Hepatocyte (in vitro differentiated cells): Measurements from ENCODE around the gene EXOSC7.

Source experiments
- EZH2 ChIP-seq: fragments of 200-600 bp; sonication (generic); IDR thresholded peaks from 2 replicates; pipeline ENCODE4 v1.6.1; 2016; ENCODE audit warnings: antibody characterized with exemption, mild to moderate bottlenecking, borderline replicate concordance
- EZH2phosphoT487 ChIP-seq: fragments of 200-600 bp; sonication (generic); IDR thresholded peaks from one replicate; pipeline ENCODE4 v1.6.1; 2018; ENCODE audit warnings: antibody characterized with exemption, mild to moderate bottlenecking, low read depth, moderate library complexity; ENCODE audit not compliant: unreplicated experiment, severe bottlenecking
- TF ChIP-seq, protein P1 (sequence below): fragments of 200-600 bp; sonication (generic); IDR thresholded peaks from 2 replicates; pipeline ENCODE4 v1.5.1; 2016; ENCODE audit warnings: antibody characterized with exemption, mild to moderate bottlenecking; ENCODE audit not compliant: poor library complexity

DNA sequence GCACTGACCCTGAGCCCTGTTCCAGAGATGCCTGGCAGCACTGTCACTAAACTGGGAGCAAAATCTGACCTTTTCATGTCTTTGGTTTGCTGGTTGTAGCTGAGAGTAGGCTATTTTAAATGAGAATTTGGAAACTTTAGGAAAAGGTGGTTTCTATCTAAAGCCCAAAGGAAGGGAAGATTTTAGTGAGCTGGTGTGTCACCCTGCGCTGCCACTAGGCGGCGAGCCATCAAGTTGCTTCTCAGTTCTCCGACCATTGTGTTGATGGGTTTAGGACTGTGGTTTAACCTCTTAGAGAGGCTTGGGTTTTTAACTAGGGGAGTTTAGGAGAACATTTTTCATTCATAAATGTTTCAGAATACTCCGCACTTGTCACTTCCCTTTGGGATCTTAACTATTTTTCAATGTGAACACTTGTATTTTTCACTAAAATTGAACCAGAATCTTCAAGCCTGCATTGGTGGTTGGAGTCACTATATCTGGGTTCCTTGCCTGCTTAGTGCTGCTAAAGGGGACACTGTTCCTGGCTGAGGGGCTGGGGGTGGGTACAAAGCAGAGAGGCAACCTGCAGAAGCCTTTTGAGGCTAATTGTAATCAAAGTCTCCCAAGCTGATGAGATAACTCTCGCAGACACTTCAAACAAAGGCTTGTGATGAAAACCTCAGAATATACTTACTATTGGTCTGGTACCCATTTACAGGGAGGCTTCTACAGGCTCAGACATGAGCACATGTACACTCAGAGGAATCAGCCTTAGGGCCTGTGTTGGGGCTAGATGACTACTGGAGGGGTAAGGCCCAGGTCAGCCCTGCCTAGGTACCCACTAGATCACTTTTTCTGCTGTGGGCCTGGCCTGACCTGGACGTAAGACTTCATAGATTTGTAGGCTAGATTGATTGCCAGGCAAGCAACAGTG is 16.8 kb downstream of the EXOSC7 start:
- no peak for TF ChIP-seq EZH2
- TF ChIP-seq, protein P1, sequence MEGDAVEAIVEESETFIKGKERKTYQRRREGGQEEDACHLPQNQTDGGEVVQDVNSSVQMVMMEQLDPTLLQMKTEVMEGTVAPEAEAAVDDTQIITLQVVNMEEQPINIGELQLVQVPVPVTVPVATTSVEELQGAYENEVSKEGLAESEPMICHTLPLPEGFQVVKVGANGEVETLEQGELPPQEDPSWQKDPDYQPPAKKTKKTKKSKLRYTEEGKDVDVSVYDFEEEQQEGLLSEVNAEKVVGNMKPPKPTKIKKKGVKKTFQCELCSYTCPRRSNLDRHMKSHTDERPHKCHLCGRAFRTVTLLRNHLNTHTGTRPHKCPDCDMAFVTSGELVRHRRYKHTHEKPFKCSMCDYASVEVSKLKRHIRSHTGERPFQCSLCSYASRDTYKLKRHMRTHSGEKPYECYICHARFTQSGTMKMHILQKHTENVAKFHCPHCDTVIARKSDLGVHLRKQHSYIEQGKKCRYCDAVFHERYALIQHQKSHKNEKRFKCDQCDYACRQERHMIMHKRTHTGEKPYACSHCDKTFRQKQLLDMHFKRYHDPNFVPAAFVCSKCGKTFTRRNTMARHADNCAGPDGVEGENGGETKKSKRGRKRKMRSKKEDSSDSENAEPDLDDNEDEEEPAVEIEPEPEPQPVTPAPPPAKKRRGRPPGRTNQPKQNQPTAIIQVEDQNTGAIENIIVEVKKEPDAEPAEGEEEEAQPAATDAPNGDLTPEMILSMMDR, result peak; percentile 49
- no peak for TF ChIP-seq EZH2phosphoT487
